Right cardiac atrium (tissue), 5 donors: ENCODE measurements around the gene SND1. TPM values are rescaled to one million over a fixed set of nuclear protein-coding genes. Genes with fewer than 3 reads are reported as not detected.

Source experiments
- ATAC-seq, 2 donors: fragments of 200-7000 bp; cut with Tn5 transposase; one replicate each; pipeline versions ENCODE4 v1.8.0 to v1.9.1; 2020; ENCODE audit warnings: moderate library complexity in 2 of 2, mild to moderate bottlenecking in 1 of 2
- DNase-seq, 3 donors: peaks; one replicate each; pipeline ENCODE4 v3.0.0-alpha.2; 2020
- H3K27ac ChIP-seq: one replicate; pipeline ENCODE4 v1.5.1; 2013; ENCODE audit warnings: mild to moderate bottlenecking, low read length, control low read depth, moderate library complexity
- H3K27me3 ChIP-seq: one replicate; pipeline ENCODE4 v1.6.1; 2013; ENCODE audit not compliant: control insufficient read depth, insufficient read depth
- H3K4me1 ChIP-seq: one replicate; pipeline ENCODE4 v1.6.1; 2013; ENCODE audit warnings: low read length; ENCODE audit not compliant: control insufficient read depth, insufficient read depth
- H3K4me3 ChIP-seq: one replicate; pipeline ENCODE4 v1.5.1; 2013; ENCODE audit warnings: low read length, control low read depth
- H3K9me3 ChIP-seq: one replicate; pipeline ENCODE4 v1.6.1; 2013; ENCODE audit warnings: low read length; ENCODE audit not compliant: control insufficient read depth
- WGBS: extraction: QIAGEN DNeasy Blood & Tissue Kit; methylation state at CpG from one replicate; pipeline ENCODE4 v1.1.7; 2013; 5-methylcytosine and 5-hydroxymethylcytosine counted together
- intact Hi-C, 4 donors: fragments of 100-400 bp; cut with DNase I; formaldehyde crosslinking; loops; one replicate each; pipeline versions ENCODE4 v1.11.0 to v1.14.0; 2022 to 2023
- polyA plus RNA-seq: library from polyadenylated mRNA; stranded (reverse); fragments of 200-250 nt; gene quantifications from one replicate; pipeline ENCODE4 v1.2.3, GENCODE V29; 2013
- total RNA-seq, 4 donors: library from RNA; stranded (reverse); fragmentation: NEBNext Ultra II Directional; extraction: Animal tissue kit (Norgen Biotek cat#: 25700); gene quantifications; one replicate each; pipeline ENCODE4 v1.2.1, GENCODE V29; 2021
- donor health status: healthy with polysubstance abuse.
- donor health status: DM: no; HTN: yes; CAD: no.
- donor health status: DM: no; HTN: no; CAD: no.
- donor health status: DM: no; HTN: yes; CAD: no; lungs with severe emphysema.
- donor health status: DM: yes; HTN: yes; CAD: no.

The SND1 gene
- total and polyA plus RNA-seq, 5 donors = 50.0 to 107 (median 89.3) TPM

DNA sequence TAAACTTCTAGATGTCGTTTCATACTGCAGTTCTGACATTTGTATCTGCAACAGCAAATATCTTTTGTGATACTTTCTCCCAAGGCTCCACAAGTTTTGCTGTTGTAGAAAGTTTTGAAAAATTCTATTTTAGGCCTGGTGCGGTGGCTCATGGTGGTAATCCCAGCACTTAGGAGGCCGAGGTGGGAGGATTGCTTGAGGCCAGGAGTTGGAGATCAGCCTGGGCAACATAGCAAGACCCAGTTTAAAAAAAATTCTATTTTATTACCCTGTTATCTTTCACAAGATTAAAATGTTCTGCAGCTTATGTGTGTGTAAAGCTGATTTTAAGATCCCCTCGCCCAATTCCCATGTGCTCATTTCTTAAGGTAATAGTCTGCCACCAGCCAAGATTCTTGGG lies 1.4 kb downstream of the SND1 start:
- intact Hi-C loops = no loop called here
- peak overlapping the region; percentile 81 for H3K4me3 ChIP-seq

DNA sequence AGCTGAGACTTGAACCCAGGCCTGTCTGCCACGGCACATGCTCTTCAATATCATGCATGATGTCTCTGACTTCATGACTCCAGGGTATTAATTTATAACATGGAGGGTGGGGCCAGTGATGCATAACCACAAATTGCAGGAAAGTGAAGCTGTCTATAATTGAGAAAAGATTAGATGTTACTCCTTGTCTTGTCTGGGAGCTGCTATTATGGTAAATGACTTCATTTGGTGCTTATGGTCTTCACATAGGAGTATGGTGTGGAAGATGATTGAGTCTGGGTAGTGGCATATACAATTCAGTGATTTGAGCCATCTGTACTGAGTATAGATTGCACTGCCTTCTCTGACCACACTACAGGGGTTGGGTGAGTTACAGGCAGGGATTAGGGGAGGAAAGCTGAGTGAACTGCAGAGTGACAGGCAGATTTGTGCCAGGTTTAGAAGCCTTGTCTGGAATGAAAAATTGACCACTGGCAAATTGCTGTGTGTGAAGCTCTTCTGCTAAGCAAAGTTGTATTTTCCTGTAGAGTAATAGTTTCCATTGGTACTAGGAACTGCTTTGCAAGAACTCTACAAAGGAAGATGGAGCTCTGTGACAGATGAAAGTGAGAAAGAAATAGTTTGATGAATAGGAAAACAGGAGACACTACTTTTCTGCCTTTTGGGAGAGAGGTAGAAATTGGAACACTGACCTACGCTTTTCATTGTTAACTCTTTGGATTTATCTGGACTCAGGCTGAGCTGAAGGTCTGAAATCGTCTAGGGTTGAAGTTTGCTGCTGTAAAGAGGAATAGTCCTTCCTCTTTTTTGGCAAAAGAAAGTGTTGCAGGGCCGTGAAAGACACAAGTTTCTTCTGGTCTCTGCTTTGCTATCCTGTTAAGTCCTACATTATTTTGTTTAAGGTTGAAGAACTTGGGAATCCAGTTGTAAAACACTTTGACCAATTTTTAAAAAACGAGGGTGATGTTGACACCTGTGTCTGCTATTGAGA lies 2.7 kb downstream of the SND1 start:
- DNase-seq (no peak), ATAC-seq (no peak)
- H3K4me3 ChIP-seq = no peak overlapping the region
- no peaks in the 10 kb centered on the region for H3K27me3 ChIP-seq
- no peak overlapping the region for H3K27ac ChIP-seq
- peaks cover 11% of the 10 kb centered on the region for H3K4me1 ChIP-seq
- 54% methylated on average over 5 of the region's 5 CpGs for WGBS
- no peaks in the 10 kb centered on the region for H3K9me3 ChIP-seq
- intact Hi-C loops = no loop called here

More for the DNA sequence above, 1.4 kb downstream of the SND1 start:
- Histone ChIP-seq H3K27ac (no peak overlapping the region), H3K27me3 (no peaks in the 10 kb centered on the region), H3K4me1 (peaks cover 11% of the 10 kb centered on the region), H3K9me3 (no peaks in the 10 kb centered on the region)
- WGBS = 90% methylated on average over 4 of the region's 4 CpGs
- DNase-seq (no peak), ATAC-seq (no peak)

DNA sequence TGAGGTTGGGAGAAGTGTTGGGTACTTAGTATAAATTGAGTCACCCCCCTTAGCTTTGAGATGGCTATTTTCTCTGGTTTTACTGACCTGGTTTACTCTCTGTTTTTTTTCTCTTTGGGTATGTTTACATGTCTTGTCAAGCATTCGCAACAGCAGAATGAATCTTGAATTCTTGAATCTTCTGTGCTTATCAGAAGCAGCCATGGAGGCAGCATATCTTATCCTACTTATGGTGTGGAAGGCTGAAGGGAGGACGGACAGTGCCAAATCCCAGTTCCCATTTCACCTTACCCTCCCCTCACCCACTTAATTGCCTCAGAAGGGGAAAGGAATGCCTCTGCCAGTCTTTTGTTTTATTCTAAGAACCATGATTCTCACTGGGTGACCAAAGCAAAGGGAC lies 3.7 kb downstream of the SND1 start:
- no peak for DNase-seq
- H3K4me1 ChIP-seq = peaks cover 11% of the 10 kb centered on the region
- WGBS = 53% methylated on average over 2 of the region's 2 CpGs
- H3K27me3 ChIP-seq = no peaks in the 10 kb centered on the region
- intact Hi-C loops = no loop called here
- H3K9me3 ChIP-seq = no peaks in the 10 kb centered on the region
- H3K27ac ChIP-seq = no peak overlapping the region
- no peak overlapping the region for H3K4me3 ChIP-seq
- ATAC-seq = no peak

DNA sequence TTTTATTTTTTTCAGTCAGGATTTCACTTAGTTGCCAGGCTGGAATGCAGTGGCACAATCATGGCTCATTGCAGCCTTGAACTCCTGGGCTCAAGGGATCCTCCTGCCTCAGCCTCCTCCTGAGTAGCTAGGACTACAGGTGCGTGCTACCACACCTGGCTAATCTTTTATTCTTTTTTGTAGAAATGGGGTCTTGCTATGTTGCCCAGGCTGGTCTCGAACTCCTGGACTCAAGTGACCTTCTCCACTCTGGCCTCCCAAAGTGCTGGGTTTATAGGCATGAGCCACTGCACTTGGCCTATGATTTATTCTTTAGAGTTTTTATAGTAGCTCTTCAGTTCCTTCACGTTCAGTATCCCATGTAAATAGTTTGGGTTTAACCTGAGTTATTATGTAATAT lies 5.5 kb downstream of the SND1 start:
- Histone ChIP-seq H3K27me3 (no peaks in the 10 kb centered on the region), H3K4me1 (peaks cover 11% of the 10 kb centered on the region), H3K4me3 (no peak overlapping the region), H3K27ac (no peak overlapping the region), H3K9me3 (no peaks in the 10 kb centered on the region)
- no peak for DNase-seq
- intact Hi-C loops = no loop called here
- WGBS = 93% methylated on average over 3 of the region's 3 CpGs
- ATAC-seq = no peak

DNA sequence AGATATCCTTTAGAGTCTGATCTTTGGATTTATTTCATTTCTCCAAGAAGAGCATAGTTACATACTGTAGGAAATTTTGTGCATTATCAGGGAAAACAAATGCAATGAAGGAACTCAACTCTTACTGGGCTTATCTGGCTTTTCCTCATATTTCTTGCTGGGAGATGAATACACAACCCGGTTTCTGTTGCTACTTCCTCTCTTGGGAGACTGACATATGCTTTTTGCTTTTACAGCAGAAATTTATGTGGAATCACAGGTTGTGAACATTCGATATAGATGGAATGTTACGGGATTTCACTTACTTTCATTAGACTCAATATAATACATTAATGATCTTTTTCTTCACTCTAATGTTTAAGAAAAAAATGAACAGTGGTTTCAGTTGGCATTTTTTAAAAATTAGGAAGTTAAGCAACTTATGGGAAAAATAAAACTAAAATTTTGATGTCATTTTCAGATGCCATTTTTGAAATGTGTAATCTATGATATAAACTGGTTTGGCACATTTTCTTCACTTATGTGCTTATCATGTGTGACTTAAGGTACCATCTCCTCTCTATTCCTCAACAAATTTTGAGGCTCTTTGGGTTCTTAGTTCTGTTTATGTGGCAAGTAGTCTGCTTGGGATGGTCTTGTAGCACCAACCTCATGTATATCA lies 7.1 kb downstream of the SND1 start:
- H3K27me3 ChIP-seq = no peaks in the 10 kb centered on the region
- H3K4me3 ChIP-seq = no peak overlapping the region
- H3K4me1 ChIP-seq = peaks cover 8% of the 10 kb centered on the region
- DNase-seq = no peak
- intact Hi-C loops = no loop called here
- no peaks in the 10 kb centered on the region for H3K9me3 ChIP-seq
- ATAC-seq = no peak
- H3K27ac ChIP-seq = no peak overlapping the region
- 60% methylated on average over 3 of the region's 3 CpGs for WGBS

DNA sequence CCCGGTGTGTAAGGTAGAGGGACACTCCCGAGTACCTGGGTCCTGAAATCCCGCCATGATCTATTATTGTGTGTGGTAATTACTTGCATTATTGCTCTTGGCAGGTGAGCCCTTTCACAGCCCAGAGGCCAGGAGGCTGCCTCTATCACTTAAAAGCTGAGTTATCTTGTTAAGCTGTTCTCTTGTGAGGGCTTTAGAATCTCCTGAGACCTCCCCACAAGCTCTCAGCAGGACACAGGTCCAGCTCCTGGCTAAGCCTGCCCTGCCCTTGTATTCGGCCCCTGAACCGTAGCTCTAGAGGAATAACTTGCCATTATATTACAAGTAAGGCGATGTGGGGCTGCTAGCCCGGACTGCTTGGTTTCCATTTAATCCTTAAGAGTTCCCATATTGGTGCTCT lies 13.9 kb downstream of the SND1 start:
- ATAC-seq (no peak), DNase-seq (no peak)
- Histone ChIP-seq H3K4me1 (no peaks in the 10 kb centered on the region), H3K4me3 (no peak overlapping the region), H3K27me3 (no peaks in the 10 kb centered on the region), H3K9me3 (no peaks in the 10 kb centered on the region), H3K27ac (no peak overlapping the region)
- 82% methylated on average over 7 of the region's 7 CpGs for WGBS
- intact Hi-C loops = no loop called here

DNA sequence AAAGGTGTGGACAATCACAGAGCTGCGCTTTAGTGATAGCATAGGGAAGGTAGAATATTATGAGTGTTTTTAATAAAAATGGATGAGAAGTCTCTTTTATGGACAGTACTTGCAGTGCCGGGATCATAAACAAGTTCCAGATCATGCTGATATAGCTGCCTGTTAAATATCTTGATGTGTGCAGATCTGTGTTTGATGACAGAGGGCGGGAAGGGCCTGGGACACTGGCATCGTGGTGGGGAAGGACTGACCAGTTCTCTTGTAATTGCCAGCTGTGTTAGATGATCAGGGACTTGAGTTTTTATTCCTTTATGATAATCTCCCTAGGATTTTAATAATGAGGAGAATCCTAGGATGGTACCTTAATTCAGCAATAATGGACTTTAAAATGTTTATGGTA lies 14.6 kb downstream of the SND1 start:
- no peaks in the 10 kb centered on the region for H3K4me1 ChIP-seq
- H3K27ac ChIP-seq = no peak overlapping the region
- no peaks in the 10 kb centered on the region for H3K9me3 ChIP-seq
- no peaks in the 10 kb centered on the region for H3K27me3 ChIP-seq
- 85% methylated on average over 4 of the region's 4 CpGs for WGBS
- intact Hi-C loops = no loop called here
- ATAC-seq (no peak), DNase-seq (no peak)
- no peak overlapping the region for H3K4me3 ChIP-seq

DNA sequence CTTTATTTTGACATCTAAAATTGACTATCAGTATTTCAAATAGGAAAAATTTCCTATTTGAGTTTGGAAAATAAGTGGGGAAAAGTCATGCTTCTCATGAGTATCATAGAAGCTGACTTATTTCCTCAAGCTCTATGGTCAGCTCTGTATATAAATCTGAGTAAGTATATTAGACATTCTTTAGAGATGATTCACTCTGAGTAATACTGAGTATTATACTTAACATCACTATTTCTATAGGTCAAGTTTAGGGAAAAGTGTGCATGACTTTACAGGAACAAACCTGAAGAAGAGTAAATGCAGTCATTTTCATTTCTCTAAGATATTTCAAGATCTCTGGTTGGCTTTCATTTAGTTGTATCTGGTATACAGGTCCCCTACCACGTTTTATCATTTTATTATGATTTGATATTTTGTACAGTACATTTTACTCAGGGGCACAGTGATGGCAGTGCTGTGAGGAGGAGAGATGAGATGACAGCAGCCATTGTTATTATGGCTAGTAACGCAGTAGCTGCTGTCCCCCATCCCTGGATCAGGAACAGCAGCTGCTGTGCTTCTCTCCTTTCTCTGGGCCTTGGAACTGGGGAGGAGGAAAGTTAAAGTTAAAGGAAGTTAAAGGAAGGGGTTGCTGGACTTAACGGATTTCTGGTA lies 15.2 kb downstream of the SND1 start:
- no peak overlapping the region for H3K27ac ChIP-seq
- H3K4me3 ChIP-seq = no peak overlapping the region
- 72% methylated on average over 3 of the region's 3 CpGs for WGBS
- DNase-seq (no peak), ATAC-seq (no peak)
- H3K27me3 ChIP-seq = no peaks in the 10 kb centered on the region
- no peaks in the 10 kb centered on the region for H3K9me3 ChIP-seq
- H3K4me1 ChIP-seq = no peaks in the 10 kb centered on the region
- intact Hi-C loops = no loop called here

DNA sequence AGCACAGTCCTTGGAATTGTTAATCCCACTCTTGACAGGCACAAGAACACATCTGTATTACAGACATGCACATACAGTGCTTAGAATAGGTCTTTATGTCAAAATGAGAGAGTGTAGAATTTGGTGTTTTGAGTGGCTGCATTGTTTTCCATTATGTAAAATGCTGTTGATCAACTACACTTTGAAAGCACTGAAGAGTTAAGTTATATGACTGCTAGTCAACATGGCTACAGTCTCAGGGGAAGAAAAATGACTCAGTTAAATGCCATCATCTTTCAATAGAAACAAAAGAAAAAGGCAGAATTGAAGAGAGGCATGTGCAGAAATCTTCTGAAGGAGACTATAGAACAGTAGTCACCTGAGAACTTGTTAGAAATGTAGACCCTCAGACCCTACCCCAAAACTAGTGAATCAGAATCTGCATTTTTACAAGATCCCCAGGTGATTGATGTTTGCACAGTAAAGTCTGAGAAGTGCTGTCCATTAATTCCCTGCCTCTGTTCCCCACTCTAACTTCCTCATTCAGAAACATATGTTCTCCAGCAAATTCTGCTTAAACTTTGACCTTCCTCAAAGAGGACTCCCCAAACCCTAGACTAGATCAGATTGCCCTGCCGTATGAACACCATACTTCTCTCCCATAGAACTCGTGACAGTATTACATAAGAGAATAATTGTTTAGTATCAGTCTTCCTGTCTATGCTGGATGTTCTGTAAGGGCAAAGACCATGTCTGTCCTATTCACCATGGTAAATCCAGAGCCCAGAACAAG lies 16.0 kb downstream of the SND1 start:
- Histone ChIP-seq H3K27me3 (no peaks in the 10 kb centered on the region), H3K4me1 (no peaks in the 10 kb centered on the region), H3K27ac (no peak overlapping the region), H3K4me3 (no peak overlapping the region), H3K9me3 (no peaks in the 10 kb centered on the region)
- ATAC-seq (peak in 1 of 2 donors; percentile 20), DNase-seq (no peak)
- WGBS = 59% methylated on average over 2 of the region's 2 CpGs
- intact Hi-C loops = no loop called here

DNA sequence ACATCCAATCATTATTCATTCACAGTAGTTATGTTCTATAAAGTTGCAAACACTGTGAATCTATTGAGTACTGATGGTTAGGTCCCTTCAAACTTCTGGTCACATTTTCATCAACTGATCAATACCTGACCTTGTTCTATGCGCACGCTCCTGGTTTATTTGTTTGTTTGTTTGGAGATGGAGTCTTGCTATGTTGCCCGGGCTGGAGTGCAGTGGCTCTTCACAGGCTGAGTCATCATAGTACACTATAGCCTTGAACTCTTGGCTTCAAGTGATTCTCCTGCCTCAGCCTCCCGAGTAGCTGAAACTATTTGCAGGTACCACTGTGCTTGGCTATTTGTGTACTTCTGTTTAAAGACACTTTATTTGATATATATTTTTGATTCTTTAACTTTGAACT lies 19.3 kb downstream of the SND1 start:
- Histone ChIP-seq H3K9me3 (no peaks in the 10 kb centered on the region), H3K4me1 (peaks cover 6% of the 10 kb centered on the region), H3K27me3 (no peaks in the 10 kb centered on the region), H3K27ac (no peak overlapping the region), H3K4me3 (no peak overlapping the region)
- DNase-seq (no peak), ATAC-seq (no peak)
- WGBS = 95% methylated on average over 4 of the region's 4 CpGs
- intact Hi-C loops = no loop called here
